ENCODE data around the gene JARID2.

DNA sequence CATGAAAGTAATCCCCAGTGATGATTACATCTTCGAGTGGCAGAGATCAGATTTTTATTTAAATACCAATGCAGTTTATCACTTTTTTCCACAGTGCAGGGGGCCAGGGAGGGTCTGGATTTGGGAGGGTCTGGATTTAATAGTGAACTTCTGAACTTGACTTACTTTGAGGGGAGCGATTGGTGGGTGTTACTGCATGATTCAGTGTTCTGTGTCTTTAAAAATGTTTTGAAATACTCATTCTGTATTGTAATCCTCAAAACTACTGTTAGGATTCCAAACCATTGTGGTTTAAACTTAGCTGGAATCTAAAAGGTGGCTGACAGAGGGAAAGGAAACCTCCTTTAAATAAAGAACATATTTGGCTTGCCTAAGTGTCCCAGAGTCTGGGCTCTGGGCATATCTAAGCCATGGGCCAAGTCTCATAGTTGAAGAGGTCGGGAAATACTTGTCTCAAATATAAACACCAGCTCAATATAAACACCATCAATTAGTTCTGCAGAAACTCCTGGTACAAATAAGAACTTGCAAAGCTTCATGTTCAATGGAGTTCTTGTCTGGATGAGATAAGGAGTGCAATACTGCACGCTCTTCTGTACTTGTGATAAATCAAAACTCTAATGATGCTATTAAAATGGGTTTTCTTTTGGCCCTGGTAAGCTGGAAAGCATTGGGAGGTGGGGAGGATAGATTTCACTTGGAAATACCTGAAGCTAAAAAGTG is 14.4 kb downstream of the JARID2 start:
- TF ChIP-seq, protein P1, sequence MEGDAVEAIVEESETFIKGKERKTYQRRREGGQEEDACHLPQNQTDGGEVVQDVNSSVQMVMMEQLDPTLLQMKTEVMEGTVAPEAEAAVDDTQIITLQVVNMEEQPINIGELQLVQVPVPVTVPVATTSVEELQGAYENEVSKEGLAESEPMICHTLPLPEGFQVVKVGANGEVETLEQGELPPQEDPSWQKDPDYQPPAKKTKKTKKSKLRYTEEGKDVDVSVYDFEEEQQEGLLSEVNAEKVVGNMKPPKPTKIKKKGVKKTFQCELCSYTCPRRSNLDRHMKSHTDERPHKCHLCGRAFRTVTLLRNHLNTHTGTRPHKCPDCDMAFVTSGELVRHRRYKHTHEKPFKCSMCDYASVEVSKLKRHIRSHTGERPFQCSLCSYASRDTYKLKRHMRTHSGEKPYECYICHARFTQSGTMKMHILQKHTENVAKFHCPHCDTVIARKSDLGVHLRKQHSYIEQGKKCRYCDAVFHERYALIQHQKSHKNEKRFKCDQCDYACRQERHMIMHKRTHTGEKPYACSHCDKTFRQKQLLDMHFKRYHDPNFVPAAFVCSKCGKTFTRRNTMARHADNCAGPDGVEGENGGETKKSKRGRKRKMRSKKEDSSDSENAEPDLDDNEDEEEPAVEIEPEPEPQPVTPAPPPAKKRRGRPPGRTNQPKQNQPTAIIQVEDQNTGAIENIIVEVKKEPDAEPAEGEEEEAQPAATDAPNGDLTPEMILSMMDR (IDR thresholded peaks at IDR 0.05), result no peak
- TF ChIP-seq POLR2A (IDR thresholded peaks at IDR 0.05), result no peak

Measured in testis (tissue), 2 donors.